ENCODE results near the gene CDHR3. TPM values are rescaled to one million over a fixed set of nuclear protein-coding genes. Genes with fewer than 3 reads are reported as not detected.

CDHR3 gene
- polyA plus RNA-seq, 1 donor from 2014 or later = 2.9 TPM

GRCh38 chr7:106052681-106053080, 89.6 kb downstream of the CDHR3 start:
- H3F3A ChIP-seq (ENCODE audit: insufficient read depth, low read length, poor library complexity, severe bottlenecking) = no peaks in the 10 kb centered on the region
- no peak overlapping the region for H3K9ac ChIP-seq (ENCODE audit: low read length)
- H3K4me2 ChIP-seq (ENCODE audit: low read length) = no peak overlapping the region
- H3K36me3 ChIP-seq (ENCODE audit: insufficient read depth, low read length) = no peaks in the 10 kb centered on the region
- no peaks in the 10 kb centered on the region for H3K9me2 ChIP-seq (ENCODE audit: insufficient read depth, low read length)
- TF ChIP-seq POLR2AphosphoS5 (IDR thresholded peaks at IDR 0.05) (no peak), RAD21 (conservative IDR thresholded peaks at IDR 0.05) (no peak), EP300 (conservative IDR thresholded peaks at IDR 0.05; ENCODE audit: poor library complexity, severe bottlenecking) (no peak), EZH2 (IDR thresholded peaks at IDR 0.05; ENCODE audit: borderline replicate concordance, insufficient read depth, low read length, poor library complexity, severe bottlenecking) (no peak), SMC3 (conservative IDR thresholded peaks at IDR 0.05; ENCODE audit: poor library complexity) (no peak), TAF1 (IDR thresholded peaks at IDR 0.05; ENCODE audit: low read depth) (no peak), REST (IDR thresholded peaks at IDR 0.05; ENCODE audit: borderline replicate concordance) (no peak), MXI1 (conservative IDR thresholded peaks at IDR 0.05; ENCODE audit: poor library complexity, severe bottlenecking) (no peak), CTCF (IDR thresholded peaks at IDR 0.05; ENCODE audit: poor library complexity, severe bottlenecking) (no peak)
- H3K27me3 ChIP-seq (ENCODE audit: insufficient read depth, low read depth, low read length) = no peaks in the 10 kb centered on the region
- H3K4me3 ChIP-seq (ENCODE audit: low read length) = no peak overlapping the region
- no peaks in the 10 kb centered on the region for H3K79me2 ChIP-seq (replicated peaks; ENCODE audit: insufficient read depth, low read length)
- no peaks in the 10 kb centered on the region for H3K9me3 ChIP-seq (ENCODE audit: low read length)
- no peak overlapping the region for H3K27ac ChIP-seq (ENCODE audit: low read length)
- H2AFZ ChIP-seq (ENCODE audit: low read depth, low read length) = no peak overlapping the region
- no peaks in the 10 kb centered on the region for H4K20me1 ChIP-seq (ENCODE audit: insufficient read depth)

GRCh38 chr7:106053109-106053508, 90.0 kb downstream of the CDHR3 start:
- H3K27ac ChIP-seq (ENCODE audit: low read length) = no peak overlapping the region
- TF ChIP-seq MXI1 (conservative IDR thresholded peaks at IDR 0.05; ENCODE audit: poor library complexity, severe bottlenecking) = no peak
- TF ChIP-seq REST (IDR thresholded peaks at IDR 0.05; ENCODE audit: borderline replicate concordance) = no peak
- no peak for TF ChIP-seq RAD21 (conservative IDR thresholded peaks at IDR 0.05)
- TF ChIP-seq EP300 (conservative IDR thresholded peaks at IDR 0.05; ENCODE audit: poor library complexity, severe bottlenecking) = no peak
- TF ChIP-seq SMC3 (conservative IDR thresholded peaks at IDR 0.05; ENCODE audit: poor library complexity) = no peak
- TF ChIP-seq TAF1 (IDR thresholded peaks at IDR 0.05; ENCODE audit: low read depth) = no peak
- no peak for TF ChIP-seq POLR2AphosphoS5 (IDR thresholded peaks at IDR 0.05)
- TF ChIP-seq EZH2 (IDR thresholded peaks at IDR 0.05; ENCODE audit: borderline replicate concordance, insufficient read depth, low read length, poor library complexity, severe bottlenecking) = no peak
- TF ChIP-seq CTCF (IDR thresholded peaks at IDR 0.05; ENCODE audit: poor library complexity, severe bottlenecking) = no peak
- H3K4me3 ChIP-seq (ENCODE audit: low read length) = no peak overlapping the region
- H3F3A ChIP-seq (ENCODE audit: insufficient read depth, low read length, poor library complexity, severe bottlenecking) = no peaks in the 10 kb centered on the region
- H3K36me3 ChIP-seq (ENCODE audit: insufficient read depth, low read length) = no peaks in the 10 kb centered on the region
- H3K27me3 ChIP-seq (ENCODE audit: insufficient read depth, low read depth, low read length) = no peaks in the 10 kb centered on the region
- no peak overlapping the region for H3K9ac ChIP-seq (ENCODE audit: low read length)
- no peak overlapping the region for H2AFZ ChIP-seq (ENCODE audit: low read depth, low read length)
- no peaks in the 10 kb centered on the region for H3K9me3 ChIP-seq (ENCODE audit: low read length)
- no peak overlapping the region for H3K4me2 ChIP-seq (ENCODE audit: low read length)
- H3K9me2 ChIP-seq (ENCODE audit: insufficient read depth, low read length) = no peaks in the 10 kb centered on the region
- H4K20me1 ChIP-seq (ENCODE audit: insufficient read depth) = no peaks in the 10 kb centered on the region
- H3K79me2 ChIP-seq (replicated peaks; ENCODE audit: insufficient read depth, low read length) = no peaks in the 10 kb centered on the region
